ENCODE data around the gene EXOC1.

GRCh38 chr4:55866290-55866907, 13.0 kb downstream of the EXOC1 start:
- TF ChIP-seq CTCF (IDR thresholded peaks at IDR 0.05) (no peak), POLR2A (IDR thresholded peaks at IDR 0.05) (no peak)

Measured in adrenal gland (tissue), 5 donors.